Uterus (tissue), 2 donors: ENCODE measurements around the gene PSG7.
"Not testable (repeated sequence)": the region's sequence is repeated elsewhere in the genome, so short reads cannot be mapped to it uniquely, and the experiment has no call there.

Experiments
- POLR2A ChIP-seq, 2 donors: fragments of 450-650 bp; IDR thresholded peaks; one replicate each; pipeline ENCODE4 v1.6.1; 2016; ENCODE audit warnings: antibody characterized with exemption in 2 of 2, mild to moderate bottlenecking in 1 of 2, moderate library complexity in 1 of 2
- TF ChIP-seq, protein P1 (sequence below), 4 experiments: fragments of 200-600 bp in 2 of 4; fragments of 450-650 bp in 2 of 4; sonication (generic) in 2 of 4; IDR thresholded peaks; one replicate each; pipeline ENCODE4 v1.5.1; 2016 to 2019; ENCODE audit warnings: antibody characterized with exemption in 4 of 4, mild to moderate bottlenecking in 2 of 4, moderate library complexity in 1 of 4

DNA sequence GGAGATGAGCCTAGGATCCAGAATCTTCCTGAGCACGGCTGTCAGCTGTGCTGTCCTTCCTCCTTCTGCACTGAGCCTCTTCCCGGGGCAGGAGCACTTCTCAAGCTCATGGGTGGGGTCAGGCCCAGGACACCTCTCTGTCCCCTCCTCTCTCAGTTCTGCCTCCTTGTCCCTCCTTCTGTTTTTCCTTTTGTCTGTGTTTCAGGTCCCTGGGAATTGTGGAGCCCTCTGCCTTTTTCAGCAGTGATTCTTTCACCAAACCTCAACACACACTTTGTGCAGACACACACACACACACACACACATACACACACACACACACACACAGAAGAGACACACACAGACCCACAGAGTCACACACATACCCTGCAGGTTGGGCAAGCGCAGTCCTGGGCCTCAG lies at the start of gene PSG7:
- TF ChIP-seq, protein P1, sequence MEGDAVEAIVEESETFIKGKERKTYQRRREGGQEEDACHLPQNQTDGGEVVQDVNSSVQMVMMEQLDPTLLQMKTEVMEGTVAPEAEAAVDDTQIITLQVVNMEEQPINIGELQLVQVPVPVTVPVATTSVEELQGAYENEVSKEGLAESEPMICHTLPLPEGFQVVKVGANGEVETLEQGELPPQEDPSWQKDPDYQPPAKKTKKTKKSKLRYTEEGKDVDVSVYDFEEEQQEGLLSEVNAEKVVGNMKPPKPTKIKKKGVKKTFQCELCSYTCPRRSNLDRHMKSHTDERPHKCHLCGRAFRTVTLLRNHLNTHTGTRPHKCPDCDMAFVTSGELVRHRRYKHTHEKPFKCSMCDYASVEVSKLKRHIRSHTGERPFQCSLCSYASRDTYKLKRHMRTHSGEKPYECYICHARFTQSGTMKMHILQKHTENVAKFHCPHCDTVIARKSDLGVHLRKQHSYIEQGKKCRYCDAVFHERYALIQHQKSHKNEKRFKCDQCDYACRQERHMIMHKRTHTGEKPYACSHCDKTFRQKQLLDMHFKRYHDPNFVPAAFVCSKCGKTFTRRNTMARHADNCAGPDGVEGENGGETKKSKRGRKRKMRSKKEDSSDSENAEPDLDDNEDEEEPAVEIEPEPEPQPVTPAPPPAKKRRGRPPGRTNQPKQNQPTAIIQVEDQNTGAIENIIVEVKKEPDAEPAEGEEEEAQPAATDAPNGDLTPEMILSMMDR (IDR thresholded peaks at IDR 0.05) = not testable (repeated sequence)
- not testable (repeated sequence) for TF ChIP-seq POLR2A (IDR thresholded peaks at IDR 0.05)
